ENCODE measurements around the gene PIGV.

Gene PIGV

DNA sequence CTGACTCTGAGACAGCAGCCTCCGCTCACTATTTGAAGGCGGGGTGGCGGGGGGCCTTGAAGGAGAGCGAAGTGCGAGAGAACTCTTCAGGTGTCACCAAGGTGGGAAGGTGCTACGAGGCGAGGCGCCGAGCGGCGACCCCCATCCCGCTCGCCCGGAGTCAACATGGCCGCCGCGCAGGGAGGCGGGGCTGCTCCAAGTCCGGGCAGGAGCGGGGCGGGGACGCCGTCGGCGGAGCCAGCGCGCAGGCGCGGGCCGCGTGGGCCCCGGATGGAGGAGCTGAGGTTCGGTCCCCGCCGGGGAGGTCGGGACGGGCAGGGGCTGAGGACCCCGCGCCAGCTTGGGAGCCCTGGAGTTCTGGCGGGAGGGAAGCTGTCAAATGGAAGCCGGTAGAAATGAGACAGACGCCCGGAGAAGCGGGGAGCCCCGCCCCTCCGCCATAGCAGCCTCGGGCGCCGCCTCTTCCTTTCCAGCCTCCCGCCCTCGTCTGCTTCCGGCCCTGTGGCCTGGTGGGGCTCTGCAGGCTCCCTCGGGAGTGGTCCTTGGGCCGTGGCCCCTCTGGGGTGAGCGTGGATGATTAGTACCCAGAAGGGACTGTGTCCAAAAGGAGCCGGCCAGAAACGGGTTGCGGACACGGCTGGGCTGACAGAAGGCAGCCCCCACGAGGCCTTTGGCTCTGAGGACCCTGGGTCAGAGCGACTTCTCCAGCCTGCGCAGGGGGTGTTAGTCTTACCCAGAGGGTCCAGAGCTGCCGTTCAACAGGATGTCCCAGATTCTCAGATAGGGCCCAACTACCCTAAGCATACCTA lies at the start of gene PIGV:
Gene PIGV (plus strand): TSS at position 245 of the 809 bp plus-strand sequence. CDS start 2,866 bp downstream, outside the sequence.
- peak; percentile 89 for DNase-seq

DNA sequence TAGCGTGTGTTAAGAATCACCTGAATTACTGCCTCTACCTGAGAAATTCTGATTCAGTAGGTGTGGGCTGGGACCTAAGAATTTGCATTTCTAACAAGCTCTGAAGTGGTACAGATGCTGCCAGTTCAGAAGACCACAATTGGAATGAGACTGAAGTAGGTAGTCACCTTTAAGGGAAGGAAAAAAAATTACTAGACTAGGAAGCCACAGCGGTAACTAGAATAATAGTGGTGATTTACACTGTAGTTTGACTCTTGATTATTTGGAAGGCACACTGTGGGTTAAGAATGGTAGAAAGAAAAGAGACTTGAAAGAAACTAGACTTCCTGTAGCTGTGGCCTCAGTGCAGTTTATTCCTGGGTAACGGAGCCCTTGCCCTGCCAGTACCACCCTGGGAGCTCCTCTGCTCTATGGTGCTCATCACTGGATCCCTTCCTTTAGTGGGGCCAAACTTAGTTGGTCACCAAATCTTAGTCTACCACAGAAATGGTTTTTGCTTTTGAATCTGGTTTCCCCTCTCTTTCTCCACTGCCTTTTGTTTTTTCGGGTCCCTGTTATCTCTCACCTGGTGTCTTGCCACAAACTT lies 48.3 kb upstream of the PIGV start:
- no peak for DNase-seq

GRCh38 chr1:26740023-26740634 lies 47.6 kb upstream of the PIGV start:
- DNase-seq, result no peak

DNA sequence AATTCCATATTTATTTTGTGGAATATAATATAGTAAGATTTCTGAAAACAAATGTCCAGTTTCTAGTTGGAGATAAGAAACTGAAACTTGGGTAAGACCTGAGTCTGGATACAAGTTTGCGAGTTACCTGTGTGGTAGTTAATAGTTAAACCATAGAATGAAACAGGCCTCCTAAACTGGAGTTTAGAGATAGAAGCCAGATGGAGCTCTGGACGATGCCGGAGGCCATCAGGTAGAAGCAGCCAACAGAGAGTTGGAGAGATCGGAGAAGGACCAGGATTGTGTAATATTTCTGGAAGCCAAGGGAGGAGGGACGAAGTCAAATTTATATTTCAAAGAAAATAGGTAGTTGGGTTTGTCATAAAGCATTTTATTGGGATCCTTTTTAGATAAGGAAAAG lies 46.8 kb upstream of the PIGV start:
- no peak for DNase-seq

DNA sequence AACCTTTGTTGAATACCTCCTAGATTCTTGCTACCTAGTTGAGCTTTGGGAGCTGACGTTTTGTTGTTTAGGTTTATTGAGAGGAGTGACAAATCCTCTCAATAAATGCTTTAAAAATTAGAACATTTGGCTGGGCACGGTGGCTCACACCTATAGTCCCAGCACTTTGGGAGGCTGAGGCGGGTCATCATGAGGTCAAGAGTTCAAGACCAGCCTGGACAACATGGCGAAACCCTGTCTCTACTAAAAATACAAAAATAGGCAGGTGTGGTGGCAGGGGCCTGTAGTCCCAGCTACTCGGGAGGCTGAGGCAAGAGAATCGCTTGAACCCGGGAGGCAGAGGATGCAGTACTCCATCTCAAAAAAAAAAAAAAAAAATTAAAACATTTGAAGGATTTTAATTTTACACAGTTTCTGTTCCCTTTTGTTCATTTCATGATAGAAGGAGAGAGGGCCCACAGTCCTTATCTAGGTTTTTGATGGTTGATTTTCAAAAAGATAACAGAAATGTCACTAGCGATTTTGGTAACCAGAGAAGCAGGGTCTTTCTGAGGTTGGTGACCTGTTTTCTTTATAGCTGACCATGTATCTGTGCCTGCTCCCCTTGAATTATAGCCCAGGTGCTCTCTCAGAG lies 44.2 kb upstream of the PIGV start:
- no peak for DNase-seq

- peak; percentile 47 for DNase-seq
These were observed 43.4 kb upstream of the PIGV start for GRCh38 chr1:26744075-26744959.

DNA sequence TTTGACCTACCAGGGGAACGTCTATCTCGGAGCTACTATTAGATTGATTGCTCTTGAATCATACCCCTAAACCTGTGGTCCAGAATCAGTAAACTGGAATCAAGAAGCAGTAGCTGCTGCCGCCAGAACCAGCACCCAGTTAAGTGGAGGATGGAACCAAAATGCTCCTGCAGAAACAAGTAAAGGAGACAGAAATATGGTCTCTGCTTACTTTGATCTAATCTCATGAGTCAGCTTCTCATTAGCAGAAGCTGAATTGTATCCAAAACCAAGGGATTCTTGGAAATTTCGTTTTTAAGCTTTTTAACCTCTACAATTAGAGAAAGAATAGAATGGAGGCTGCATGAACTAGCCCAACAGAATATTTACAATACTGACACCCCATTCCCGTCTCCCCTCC lies 42.6 kb upstream of the PIGV start:
- no peak for DNase-seq

DNA sequence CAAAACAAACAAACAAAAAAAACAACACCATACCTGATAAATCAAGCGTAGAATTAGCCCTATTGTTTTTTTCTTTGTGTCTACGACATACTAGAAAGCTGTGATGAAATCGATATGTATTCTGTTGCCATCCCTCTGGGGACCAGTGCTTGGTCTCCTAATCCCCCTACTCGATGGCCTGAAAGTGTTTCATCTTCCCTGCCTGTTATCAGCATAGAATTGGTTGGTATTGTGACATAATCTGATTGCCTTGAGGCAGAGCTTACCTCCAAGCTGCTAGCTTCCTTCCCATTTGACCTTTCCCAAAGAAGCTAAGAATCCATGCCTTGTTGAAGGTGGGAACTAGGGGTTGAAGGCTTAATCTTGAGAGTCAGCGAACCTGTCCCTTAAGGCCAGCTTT lies 40.7 kb upstream of the PIGV start:
- no peak for DNase-seq

DNA sequence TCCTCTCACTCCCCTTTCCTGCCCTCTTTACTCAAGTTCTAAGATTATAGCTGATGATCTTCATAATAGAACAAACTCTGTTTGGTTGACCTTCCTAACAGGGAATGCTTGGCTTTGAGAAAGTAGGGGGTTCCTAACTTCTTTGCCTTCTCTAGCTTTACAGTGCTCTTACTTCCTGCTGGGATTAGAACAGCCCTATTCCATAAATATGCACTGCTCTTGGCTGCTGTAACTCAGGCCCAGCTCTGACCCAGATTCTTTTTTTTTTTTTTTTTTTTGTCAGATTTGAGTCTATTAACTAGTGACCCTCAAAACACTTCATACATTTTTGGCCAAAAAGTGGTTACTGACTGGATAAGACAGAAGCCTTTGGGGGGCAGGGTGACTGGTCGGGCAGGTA lies 39.4 kb upstream of the PIGV start:
- DNase-seq, result no peak

DNA sequence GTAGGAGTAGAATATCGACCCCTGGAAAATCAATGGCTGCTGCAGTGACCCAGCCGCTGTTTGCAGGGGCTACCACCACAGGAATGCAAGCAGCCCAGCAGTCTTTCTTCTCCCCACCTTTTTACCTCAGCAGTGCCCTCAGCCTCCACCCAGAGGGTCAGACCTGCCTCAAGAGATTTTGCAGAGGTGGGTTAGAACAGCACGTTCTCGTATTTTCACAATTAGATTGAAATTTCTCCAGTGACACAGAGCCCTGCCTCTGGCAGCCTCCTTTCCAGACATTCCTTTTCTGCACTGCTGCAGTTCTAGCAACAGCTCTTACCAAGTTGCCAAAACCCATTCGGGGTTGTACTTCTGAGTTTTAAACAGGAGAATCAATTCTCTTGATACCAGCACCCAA lies 38.3 kb upstream of the PIGV start:
- DNase-seq, result no peak

- DNase-seq, result no peak
These were observed 37.3 kb upstream of the PIGV start for GRCh38 chr1:26750428-26750827.

GRCh38 chr1:26752519-26752918 lies 35.2 kb upstream of the PIGV start:
- DNase-seq, result no peak

- DNase-seq, result no peak
These were observed 33.5 kb upstream of the PIGV start for GRCh38 chr1:26754086-26754874.

- DNase-seq, result no peak
These were observed 29.4 kb upstream of the PIGV start for GRCh38 chr1:26758358-26758757.

DNA sequence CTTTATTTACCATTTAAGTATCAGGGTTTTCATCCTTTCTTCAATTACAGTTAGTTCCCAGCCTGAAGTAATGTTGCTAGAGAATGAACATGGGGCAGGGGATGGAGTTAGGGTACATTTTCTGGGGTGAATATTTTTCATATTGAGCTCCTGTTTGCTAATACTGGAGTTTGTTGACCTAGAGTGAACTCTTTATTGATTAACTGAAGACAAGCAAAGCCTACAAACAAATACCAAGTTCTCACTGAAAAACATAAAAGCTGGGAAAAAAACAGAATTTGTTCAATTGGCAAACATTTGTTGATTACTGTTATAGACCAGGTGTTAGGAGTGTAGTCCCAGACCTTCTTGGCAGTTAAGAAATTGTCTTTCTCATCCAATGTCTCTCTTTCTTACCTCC lies 28.2 kb upstream of the PIGV start:
- no peak for DNase-seq

- DNase-seq, result no peak
These were observed 26.5 kb upstream of the PIGV start for GRCh38 chr1:26761217-26761616.

DNA sequence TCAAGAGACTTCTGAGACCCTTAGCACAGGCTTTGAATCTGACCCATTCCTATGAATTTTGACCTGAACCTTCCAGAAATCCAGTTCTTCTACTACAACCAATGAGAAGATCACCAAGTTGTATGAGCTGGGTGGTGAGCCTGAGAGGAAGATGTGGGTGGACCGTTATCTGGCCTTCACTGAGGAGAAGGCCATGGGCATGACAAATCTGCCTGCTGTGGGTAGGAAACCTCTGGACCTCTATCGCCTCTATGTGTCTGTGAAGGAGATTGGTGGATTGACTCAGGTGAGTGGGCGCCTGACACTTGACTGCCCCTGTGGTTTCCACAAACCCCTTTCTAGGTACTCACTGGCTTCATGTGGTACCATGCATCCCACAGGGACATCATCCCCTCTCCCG lies 20.0 kb upstream of the PIGV start:
- no peak for DNase-seq

DNA sequence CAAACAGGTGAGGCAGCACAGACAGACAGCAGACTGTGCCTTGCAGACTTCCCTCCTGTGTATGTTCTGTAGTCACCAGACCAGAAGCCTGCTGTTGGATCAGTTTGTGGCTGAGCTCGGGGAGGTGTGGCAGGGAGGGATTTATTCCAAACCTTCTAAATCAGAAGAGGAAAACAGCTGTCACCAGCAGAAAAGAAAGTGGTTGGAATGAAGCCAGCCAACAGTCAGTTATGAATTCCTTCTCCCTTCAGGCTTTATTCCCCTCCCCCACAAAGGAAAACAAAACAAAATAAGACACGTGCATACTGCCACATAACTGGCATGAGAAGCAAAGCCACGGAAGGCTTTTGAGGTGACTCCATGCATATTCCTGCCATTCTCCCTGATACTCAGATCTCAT lies 19.0 kb upstream of the PIGV start:
- DNase-seq, result peak; percentile 50

- no peak for DNase-seq
These were observed 16.5 kb upstream of the PIGV start for GRCh38 chr1:26771285-26771642.

DNA sequence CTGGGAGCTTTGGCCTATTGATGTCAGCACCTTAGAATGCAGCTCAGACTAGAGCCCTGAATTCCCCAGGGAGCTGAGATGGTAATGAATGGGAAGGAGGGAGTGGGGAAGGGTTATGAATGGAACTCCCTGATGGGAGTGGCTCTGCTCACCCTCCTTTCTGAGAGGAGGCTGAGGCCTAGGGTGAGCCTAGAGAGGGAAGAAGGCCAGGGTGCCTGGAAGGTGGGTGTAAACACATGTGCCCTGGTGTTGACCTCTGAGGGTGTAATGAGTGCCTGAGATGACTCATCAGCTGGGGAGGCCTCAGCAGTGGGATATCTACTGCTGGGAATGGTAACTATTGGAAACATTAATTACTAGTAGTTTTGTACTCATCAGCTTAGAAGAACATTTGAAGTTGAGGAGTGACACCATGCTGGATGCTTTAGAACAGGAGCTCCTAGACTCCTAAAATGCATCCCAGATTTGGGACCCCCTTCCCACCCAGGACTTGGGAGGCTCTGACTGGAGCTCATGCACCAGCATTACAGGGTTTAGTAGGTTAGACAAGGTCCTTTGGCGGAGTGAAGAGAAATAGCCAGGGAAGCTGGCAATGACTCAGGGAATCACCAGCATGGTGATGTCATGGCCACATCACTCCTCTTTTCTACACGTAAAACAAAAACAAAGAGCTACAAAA lies 16.0 kb upstream of the PIGV start:
- DNase-seq, result peak; percentile 86

DNA sequence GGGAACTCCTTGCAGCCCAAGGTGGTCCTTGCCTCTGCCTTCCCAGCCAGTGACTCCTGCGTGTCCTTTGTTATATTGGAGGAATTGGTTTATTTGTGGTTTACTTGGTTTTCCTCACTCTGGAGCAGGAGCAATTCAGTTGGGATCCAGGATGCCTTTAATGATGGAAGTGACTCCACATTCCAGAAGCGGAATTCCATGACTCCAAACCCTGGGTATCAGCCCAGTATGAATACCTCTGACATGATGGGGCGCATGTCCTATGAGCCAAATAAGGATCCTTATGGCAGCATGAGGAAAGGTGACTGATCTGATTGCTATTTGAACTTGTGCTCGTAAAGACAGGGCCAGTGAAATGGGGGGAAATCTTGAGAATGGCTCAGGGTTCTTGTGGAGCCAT lies 15.1 kb upstream of the PIGV start:
- DNase-seq, result no peak

Data from NCI-H69 (cell line).